ENCODE data around the gene LRRC41. TPM values are rescaled to one million over a fixed set of nuclear protein-coding genes. Genes with fewer than 3 reads are reported as not detected.
"Not testable (repeated sequence)": the region's sequence is repeated elsewhere in the genome, so short reads cannot be mapped to it uniquely, and the experiment has no call there.

The LRRC41 gene
- total RNA-seq, 3 donors from 2014 or later: 60.0 to 85.5 (median 69.2) TPM

- Histone ChIP-seq H3K9me3 (no peaks in the 10 kb centered on the region), H3K4me1 (no peaks in the 10 kb centered on the region), H3K27ac (no peak overlapping the region), H3K4me3 (no peak overlapping the region), H3K27me3 (no peaks in the 10 kb centered on the region), H3K36me3 (no peaks in the 10 kb centered on the region)
- TF ChIP-seq CTCF (IDR thresholded peaks at IDR 0.05): no peak
- TF ChIP-seq POLR2A (IDR thresholded peaks at IDR 0.05): no peak
- no peak for TF ChIP-seq POLR2AphosphoS5 (IDR thresholded peaks at IDR 0.05)
- no peak for DNase-seq (ENCODE audit: low spot score in 2 of 2)
- intact Hi-C loops (cut with DNase I; ENCODE audit: low total_unique reads): no loop called here
These were observed 31.7 kb upstream of the LRRC41 start for GRCh38 chr1:46335081-46335480.

GRCh38 chr1:46334030-46334384, 30.6 kb upstream of the LRRC41 start:
- intact Hi-C loops (cut with DNase I; ENCODE audit: low total_unique reads): no loop called here
- Histone ChIP-seq H3K36me3 (no peaks in the 10 kb centered on the region), H3K27me3 (no peaks in the 10 kb centered on the region), H3K9me3 (no peaks in the 10 kb centered on the region), H3K4me1 (no peaks in the 10 kb centered on the region), H3K27ac (no peak overlapping the region), H3K4me3 (no peak overlapping the region)
- no peak for DNase-seq (ENCODE audit: low spot score in 2 of 2)
- TF ChIP-seq POLR2AphosphoS5 (IDR thresholded peaks at IDR 0.05) (no peak), CTCF (IDR thresholded peaks at IDR 0.05) (no peak), POLR2A (IDR thresholded peaks at IDR 0.05) (no peak)

GRCh38 chr1:46333300-46334029, 30.0 kb upstream of the LRRC41 start:
- intact Hi-C loops (cut with DNase I; ENCODE audit: low total_unique reads): no loop called here
- H3K27me3 ChIP-seq: no peaks in the 10 kb centered on the region
- TF ChIP-seq CTCF (IDR thresholded peaks at IDR 0.05) (no peak), POLR2AphosphoS5 (IDR thresholded peaks at IDR 0.05) (no peak), POLR2A (IDR thresholded peaks at IDR 0.05) (no peak)
- no peaks in the 10 kb centered on the region for H3K36me3 ChIP-seq
- DNase-seq (ENCODE audit: low spot score in 2 of 2): no peak
- no peaks in the 10 kb centered on the region for H3K4me1 ChIP-seq
- H3K9me3 ChIP-seq: no peaks in the 10 kb centered on the region
- no peak overlapping the region for H3K27ac ChIP-seq
- no peak overlapping the region for H3K4me3 ChIP-seq

GRCh38 chr1:46331786-46332540, 28.5 kb upstream of the LRRC41 start:
- DNase-seq (ENCODE audit: low spot score in 2 of 2); H3K4me3 ChIP-seq: not testable (repeated sequence)

GRCh38 chr1:46330381-46330780, 27.0 kb upstream of the LRRC41 start:
- DNase-seq (ENCODE audit: low spot score in 2 of 2); H3K27ac ChIP-seq; intact Hi-C loops (cut with DNase I; ENCODE audit: low total_unique reads); H3K9me3 ChIP-seq; H3K36me3 ChIP-seq; H3K27me3 ChIP-seq; H3K4me3 ChIP-seq; H3K4me1 ChIP-seq: not testable (repeated sequence)

More at GRCh38 chr1:46331786-46332540, 28.5 kb upstream of the LRRC41 start:
- H3K27ac ChIP-seq; H3K36me3 ChIP-seq; H3K4me1 ChIP-seq; intact Hi-C loops (cut with DNase I; ENCODE audit: low total_unique reads); H3K9me3 ChIP-seq; H3K27me3 ChIP-seq: not testable (repeated sequence)

- intact Hi-C loops (cut with DNase I; ENCODE audit: low total_unique reads); H3K36me3 ChIP-seq; DNase-seq (ENCODE audit: low spot score in 2 of 2); H3K4me3 ChIP-seq; H3K4me1 ChIP-seq; H3K27ac ChIP-seq; H3K27me3 ChIP-seq; H3K9me3 ChIP-seq: not testable (repeated sequence)
These were observed 26.4 kb upstream of the LRRC41 start for GRCh38 chr1:46329807-46330206.

- H3K27me3 ChIP-seq; H3K4me3 ChIP-seq; H3K9me3 ChIP-seq; intact Hi-C loops (cut with DNase I; ENCODE audit: low total_unique reads); H3K36me3 ChIP-seq; DNase-seq (ENCODE audit: low spot score in 2 of 2); H3K27ac ChIP-seq; H3K4me1 ChIP-seq: not testable (repeated sequence)
These were observed 24.8 kb upstream of the LRRC41 start for GRCh38 chr1:46328182-46328581.

GRCh38 chr1:46325285-46326076, 22.1 kb upstream of the LRRC41 start:
- intact Hi-C loops (cut with DNase I; ENCODE audit: low total_unique reads); H3K27me3 ChIP-seq; H3K27ac ChIP-seq; H3K4me1 ChIP-seq; H3K9me3 ChIP-seq; DNase-seq (ENCODE audit: low spot score in 2 of 2); H3K4me3 ChIP-seq; H3K36me3 ChIP-seq: not testable (repeated sequence)

- H3K36me3 ChIP-seq; H3K4me1 ChIP-seq; intact Hi-C loops (cut with DNase I; ENCODE audit: low total_unique reads); H3K27me3 ChIP-seq; DNase-seq (ENCODE audit: low spot score in 2 of 2); H3K27ac ChIP-seq; H3K4me3 ChIP-seq; H3K9me3 ChIP-seq: not testable (repeated sequence)
These were observed 18.8 kb upstream of the LRRC41 start for GRCh38 chr1:46322191-46322590.

Data from breast epithelium (tissue), 4 donors.